Right lobe of liver (tissue), 4 donors: ENCODE results near the gene SLC17A5.

Experiments
- CTCF ChIP-seq, 4 donors: fragments of 200-600 bp in 3 of 4; fragments of 450-650 bp in 1 of 4; IDR thresholded peaks; one replicate each; pipeline versions ENCODE4 v1.5.1 to v1.8.0; 2016 to 2022; ENCODE audit warnings: antibody characterized with exemption in 4 of 4, mild to moderate bottlenecking in 2 of 4
- POLR2A ChIP-seq: fragments of 450-650 bp; IDR thresholded peaks from one replicate; pipeline ENCODE4 v1.6.1; 2017; ENCODE audit warnings: antibody characterized with exemption, mild to moderate bottlenecking
- donor health status: DM: no; HTN: no; CAD: no.
- donor health status: DM: no; HTN: no; CAD: no.
- donor health status: DM: no; HTN: yes; CAD: no.

DNA sequence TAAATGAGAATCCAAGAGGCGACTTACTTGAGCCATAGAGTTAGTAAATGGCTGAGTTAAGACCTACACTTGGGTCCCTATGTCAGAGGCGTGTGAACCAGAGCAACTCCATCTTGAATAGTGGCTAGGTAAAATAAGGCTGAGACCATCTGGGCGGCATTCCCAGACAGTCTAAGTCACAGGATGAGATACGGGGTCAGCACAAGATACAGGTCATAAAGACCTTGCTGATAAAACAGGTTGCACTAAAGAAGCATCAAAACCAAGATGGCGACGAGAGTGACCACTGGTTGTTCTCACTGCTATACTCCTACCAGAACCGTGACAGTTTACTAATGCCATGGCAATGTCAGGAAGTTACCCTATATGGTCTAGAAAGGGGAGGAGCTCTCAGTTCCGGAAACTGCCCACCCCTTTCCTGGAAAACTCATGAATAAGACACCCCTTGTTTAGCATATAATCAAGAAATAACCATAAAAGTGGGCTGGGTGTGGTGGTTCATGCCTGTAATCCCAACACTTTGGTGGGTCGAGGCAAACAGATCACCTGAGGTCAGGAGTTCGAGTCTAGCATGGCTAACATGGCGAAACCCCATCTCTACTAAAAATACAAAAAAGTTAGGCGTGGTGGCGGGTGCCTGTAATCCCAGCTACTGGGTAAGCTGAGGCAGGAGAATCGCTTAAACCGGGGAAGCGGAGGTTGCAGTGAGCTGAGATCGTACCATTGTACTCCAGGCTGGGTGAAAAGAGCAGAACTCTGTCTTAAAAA is 89.0 kb downstream of the SLC17A5 start:
- TF ChIP-seq CTCF (IDR thresholded peaks at IDR 0.05) (no peak), POLR2A (no peak)
